ENCODE measurements around the gene LBP. TPM values are rescaled to one million over a fixed set of nuclear protein-coding genes. Genes with fewer than 3 reads are reported as not detected.

LBP gene
- total RNA-seq, 2 donors from 2014 or later = 4.8 to 13.7 TPM

GRCh38 chr20:38340693-38341092, 5.6 kb upstream of the LBP start:
- no peak for DNase-seq (ENCODE audit: low spot score)
- intact Hi-C loops (cut with DNase I) = no loop called here

- intact Hi-C loops (cut with DNase I) = no loop called here
- DNase-seq (ENCODE audit: low spot score) = no peak
Observed at GRCh38 chr20:38342216-38342615, 4.1 kb upstream of the LBP start.

GRCh38 chr20:38342713-38343310, 3.5 kb upstream of the LBP start:
- no peak for DNase-seq (ENCODE audit: low spot score)
- intact Hi-C loops (cut with DNase I) = no loop called here

GRCh38 chr20:38343311-38344106, 2.8 kb upstream of the LBP start:
- peak; percentile 85 for DNase-seq (ENCODE audit: low spot score)
- intact Hi-C loops (cut with DNase I) = no loop called here

- no peak for DNase-seq (ENCODE audit: low spot score)
- intact Hi-C loops (cut with DNase I) = no loop called here
Observed at GRCh38 chr20:38344107-38344701, 2.1 kb upstream of the LBP start.

- intact Hi-C loops (cut with DNase I) = no loop called here
- DNase-seq (ENCODE audit: low spot score) = no peak
Observed at GRCh38 chr20:38345643-38346042, 639 bp upstream of the LBP start.

GRCh38 chr20:38346741-38347140, 459 bp downstream of the LBP start:
- intact Hi-C loops (cut with DNase I) = no loop called here
- no peak for DNase-seq (ENCODE audit: low spot score)

GRCh38 chr20:38349856-38350255, 3.6 kb downstream of the LBP start:
- DNase-seq (ENCODE audit: low spot score) = no peak
- intact Hi-C loops (cut with DNase I) = no loop called here

GRCh38 chr20:38350879-38351775, 4.8 kb downstream of the LBP start:
- DNase-seq (ENCODE audit: low spot score) = peak; percentile 94
- intact Hi-C loops (cut with DNase I) = no loop called here

GRCh38 chr20:38353316-38353715, 7.0 kb downstream of the LBP start:
- intact Hi-C loops (cut with DNase I) = no loop called here

GRCh38 chr20:38354227-38354626, 7.9 kb downstream of the LBP start:
- intact Hi-C loops (cut with DNase I) = no loop called here
- DNase-seq (ENCODE audit: low spot score) = no peak

More at GRCh38 chr20:38353316-38353715, 7.0 kb downstream of the LBP start:
- no peak for DNase-seq (ENCODE audit: low spot score)

- intact Hi-C loops (cut with DNase I) = no loop called here
- DNase-seq (ENCODE audit: low spot score) = peak; percentile 58
Observed at GRCh38 chr20:38355161-38356012, 9.1 kb downstream of the LBP start.

- DNase-seq (ENCODE audit: low spot score) = no peak
- intact Hi-C loops (cut with DNase I) = no loop called here
Observed at GRCh38 chr20:38357653-38358207, 11.4 kb downstream of the LBP start.

GRCh38 chr20:38358556-38358955, 12.3 kb downstream of the LBP start:
- no peak for DNase-seq (ENCODE audit: low spot score)
- intact Hi-C loops (cut with DNase I) = no loop called here

- DNase-seq (ENCODE audit: low spot score) = no peak
- intact Hi-C loops (cut with DNase I) = no loop called here
Observed at GRCh38 chr20:38363004-38363747, 16.9 kb downstream of the LBP start.

GRCh38 chr20:38369389-38369788, 23.1 kb downstream of the LBP start:
- intact Hi-C loops (cut with DNase I) = no loop called here
- DNase-seq (ENCODE audit: low spot score) = no peak

GRCh38 chr20:38372806-38373205, 26.5 kb downstream of the LBP start:
- intact Hi-C loops (cut with DNase I) = no loop called here
- DNase-seq (ENCODE audit: low spot score) = no peak

All from posterior vena cava (tissue), 2 donors.